Measurements from ENCODE around the gene ENO2. TPM values are rescaled to one million over a fixed set of nuclear protein-coding genes. Genes with fewer than 3 reads are reported as not detected.

ENO2 gene
- total RNA-seq, 1 donor from 2014 or later: 7.4 TPM

- peak; percentile 52 for DNase-seq
- intact Hi-C loops (cut with DNase I): loop anchor here (5.0 to 10.0 kb wide), 2 partner anchors 101 to 173 kb away; no protein-coding TSS in a partner anchor
- ATAC-seq (ENCODE audit: poor library complexity): no peak
Observed at GRCh38 chr12:6941782-6942181, 27.4 kb downstream of the ENO2 start.

- ATAC-seq (ENCODE audit: poor library complexity): no peak
- DNase-seq: peak; percentile 49
- intact Hi-C loops (cut with DNase I): loop anchor here (5.0 to 10.0 kb wide), 2 partner anchors 100 to 173 kb away; no protein-coding TSS in a partner anchor
Observed at GRCh38 chr12:6942331-6942665, 27.9 kb downstream of the ENO2 start.

- peak; percentile 68 for ATAC-seq (ENCODE audit: poor library complexity)
- intact Hi-C loops (cut with DNase I): loop anchor here (5.0 to 10.0 kb wide), 2 partner anchors 99 to 171 kb away; no protein-coding TSS in a partner anchor
- DNase-seq: peak; percentile 80
Observed at GRCh38 chr12:6943389-6943721, 29.0 kb downstream of the ENO2 start.

- intact Hi-C loops (cut with DNase I): loop anchor here (5.0 to 10.0 kb wide), 2 partner anchors 98 to 171 kb away; no protein-coding TSS in a partner anchor
- peak; percentile 86 for DNase-seq
- ATAC-seq (ENCODE audit: poor library complexity): peak; percentile 72
Observed at GRCh38 chr12:6943722-6944380, 29.5 kb downstream of the ENO2 start, which contains the start of the genes C12orf57 and RNU7-1. TSS of gene C12orf57 (plus strand) at chr12:6944022. CDS start at chr12:6944122, 100 bp downstream. TSS of gene RNU7-1 (plus strand) at chr12:6943816.

GRCh38 chr12:6944381-6945186 lies 30.2 kb downstream of the ENO2 start:
- ATAC-seq (ENCODE audit: poor library complexity) (peak; percentile 76), DNase-seq (peak; percentile 97)
- intact Hi-C loops (cut with DNase I): loop anchor here (5.0 to 10.0 kb wide), 2 partner anchors 98 to 170 kb away; no protein-coding TSS in a partner anchor

- ATAC-seq (ENCODE audit: poor library complexity): no peak
- intact Hi-C loops (cut with DNase I): loop anchor here (10.0 kb wide), 1 partner anchor 169 kb away; no protein-coding TSS in a partner anchor
Observed at GRCh38 chr12:6945613-6946012, 31.2 kb downstream of the ENO2 start.

GRCh38 chr12:6946033-6946919 lies 31.9 kb downstream of the ENO2 start:
- intact Hi-C loops (cut with DNase I): loop anchor here (10.0 kb wide), 1 partner anchor 169 kb away; no protein-coding TSS in a partner anchor
- DNase-seq (peak; percentile 74), ATAC-seq (ENCODE audit: poor library complexity) (no peak)

More at GRCh38 chr12:6945613-6946012, 31.2 kb downstream of the ENO2 start:
- no peak for DNase-seq

DNA sequence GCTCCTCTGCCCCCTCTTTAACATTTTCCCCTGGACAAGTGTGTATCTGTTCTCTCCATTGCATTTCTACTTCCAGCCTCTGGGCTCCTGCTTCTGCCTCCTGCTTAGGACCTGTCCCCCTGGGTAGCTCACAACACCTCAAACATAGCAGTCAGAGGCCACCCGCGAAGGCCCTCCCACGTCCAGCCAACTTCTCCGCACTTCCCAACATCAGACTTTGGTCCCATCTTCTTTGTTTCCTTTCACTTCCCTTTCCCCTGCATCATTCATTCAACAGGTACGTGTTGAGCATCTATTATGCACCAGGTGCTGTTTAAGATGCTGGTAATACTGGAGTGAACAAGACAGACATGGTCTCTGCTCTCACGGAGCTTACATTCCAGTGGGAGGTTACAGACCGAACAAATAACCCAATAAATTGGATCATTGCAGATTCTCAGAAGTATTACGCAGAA lies 32.6 kb downstream of the ENO2 start:
- ATAC-seq (ENCODE audit: poor library complexity): no peak
- intact Hi-C loops (cut with DNase I): loop anchor here (10.0 kb wide), 1 partner anchor 168 kb away; no protein-coding TSS in a partner anchor
- peak; percentile 29 for DNase-seq

DNA sequence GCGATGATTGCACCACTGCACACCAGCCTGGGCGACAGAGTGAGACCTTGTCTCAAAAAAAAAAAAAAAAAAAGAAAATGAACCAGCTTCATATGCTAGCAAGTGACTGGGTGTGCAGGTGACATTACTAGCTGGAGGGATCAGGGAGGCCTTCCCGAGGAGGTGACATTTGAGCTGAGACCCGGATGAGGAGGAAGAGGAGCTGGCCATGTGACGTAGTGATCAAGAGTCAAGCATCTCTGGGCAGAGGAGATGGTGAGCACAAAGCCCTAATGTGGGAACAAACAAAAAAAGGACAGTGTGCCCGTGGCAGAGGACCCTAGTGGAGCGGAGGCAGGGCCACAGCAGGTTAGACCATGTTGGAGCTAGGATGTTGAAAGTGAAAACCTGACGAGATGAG lies 33.2 kb downstream of the ENO2 start:
- intact Hi-C loops (cut with DNase I): loop anchor here (10.0 kb wide), 1 partner anchor 167 kb away; no protein-coding TSS in a partner anchor

GRCh38 chr12:6948873-6949594 lies 34.7 kb downstream of the ENO2 start:
- DNase-seq: peak; percentile 34
- intact Hi-C loops (cut with DNase I): loop anchor here (10.0 kb wide), 1 partner anchor 166 kb away; no protein-coding TSS in a partner anchor

More for the DNA sequence above, 33.2 kb downstream of the ENO2 start:
- ATAC-seq (ENCODE audit: poor library complexity) (no peak), DNase-seq (peak; percentile 18)

GRCh38 chr12:6950401-6950801 lies 36.0 kb downstream of the ENO2 start:
- ATAC-seq (ENCODE audit: poor library complexity): no peak
- DNase-seq: no peak
- intact Hi-C loops (cut with DNase I): no loop called here

More at GRCh38 chr12:6948873-6949594, 34.7 kb downstream of the ENO2 start:
- no peak for ATAC-seq (ENCODE audit: poor library complexity)

DNA sequence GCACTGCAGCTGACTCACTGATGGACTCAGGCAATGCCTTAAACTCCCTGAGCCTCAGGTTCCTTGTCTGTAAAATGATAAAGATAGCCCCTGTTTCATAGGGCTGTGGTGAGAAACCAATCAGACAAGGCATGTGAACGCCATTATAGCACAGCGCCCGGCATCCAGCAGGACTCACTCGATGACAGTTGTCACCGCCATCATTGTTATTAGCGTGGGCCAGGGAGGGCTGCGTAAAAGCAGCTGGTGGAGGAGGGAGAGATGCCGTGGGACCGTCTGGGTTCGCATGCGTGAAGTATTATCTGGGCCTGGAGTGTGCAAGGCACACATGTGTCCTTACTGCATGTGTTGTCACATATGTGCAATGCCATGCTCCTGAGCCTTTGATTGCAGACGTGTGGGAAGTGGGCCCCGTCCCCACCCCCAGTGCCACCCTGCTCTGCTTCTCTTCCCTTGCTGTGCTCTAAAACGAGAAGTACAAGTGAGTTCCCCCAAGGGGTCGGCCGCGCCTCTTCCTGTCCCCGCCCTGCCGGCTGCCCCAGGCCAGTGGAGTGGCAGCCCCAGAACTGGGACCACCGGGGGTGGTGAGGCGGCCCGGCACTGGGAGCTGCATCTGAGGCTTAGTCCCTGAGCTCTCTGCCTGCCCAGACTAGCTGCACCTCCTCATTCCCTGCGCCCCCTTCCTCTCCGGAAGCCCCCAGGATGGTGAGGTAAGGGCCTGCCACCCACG lies 36.6 kb downstream of the ENO2 start, which contains the start of gene PTPN6:
Gene PTPN6, plus strand, starts transcription at position 546 of the 730 bp plus-strand sequence. Its CDS starts 157 bp downstream, at position 703.
- DNase-seq (peak; percentile 86), ATAC-seq (ENCODE audit: poor library complexity) (peak; percentile 61)
- intact Hi-C loops (cut with DNase I): no loop called here

DNA sequence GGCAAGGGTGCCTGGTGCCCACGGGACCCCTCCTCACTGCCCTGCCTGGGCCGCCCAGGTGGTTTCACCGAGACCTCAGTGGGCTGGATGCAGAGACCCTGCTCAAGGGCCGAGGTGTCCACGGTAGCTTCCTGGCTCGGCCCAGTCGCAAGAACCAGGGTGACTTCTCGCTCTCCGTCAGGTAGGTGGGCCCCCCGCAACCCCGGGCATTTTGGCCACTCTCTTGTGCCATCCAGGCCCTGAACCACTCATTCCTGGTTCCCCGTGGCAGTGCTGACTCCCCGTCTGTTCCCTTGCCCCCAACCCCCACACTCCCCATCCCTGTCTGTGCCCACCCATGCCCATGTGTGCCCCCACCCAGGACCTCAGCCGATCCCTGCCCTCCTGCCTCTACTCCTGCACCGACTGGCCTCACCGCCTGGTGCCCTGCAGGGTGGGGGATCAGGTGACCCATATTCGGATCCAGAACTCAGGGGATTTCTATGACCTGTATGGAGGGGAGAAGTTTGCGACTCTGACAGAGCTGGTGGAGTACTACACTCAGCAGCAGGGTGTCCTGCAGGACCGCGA lies 37.3 kb downstream of the ENO2 start:
- DNase-seq: no peak

GRCh38 chr12:6952121-6952862 lies 37.9 kb downstream of the ENO2 start:
- DNase-seq (peak; percentile 26), ATAC-seq (ENCODE audit: poor library complexity) (no peak)
- intact Hi-C loops (cut with DNase I): no loop called here

More for the DNA sequence above, 37.3 kb downstream of the ENO2 start:
- intact Hi-C loops (cut with DNase I): no loop called here
- no peak for ATAC-seq (ENCODE audit: poor library complexity)

DNA sequence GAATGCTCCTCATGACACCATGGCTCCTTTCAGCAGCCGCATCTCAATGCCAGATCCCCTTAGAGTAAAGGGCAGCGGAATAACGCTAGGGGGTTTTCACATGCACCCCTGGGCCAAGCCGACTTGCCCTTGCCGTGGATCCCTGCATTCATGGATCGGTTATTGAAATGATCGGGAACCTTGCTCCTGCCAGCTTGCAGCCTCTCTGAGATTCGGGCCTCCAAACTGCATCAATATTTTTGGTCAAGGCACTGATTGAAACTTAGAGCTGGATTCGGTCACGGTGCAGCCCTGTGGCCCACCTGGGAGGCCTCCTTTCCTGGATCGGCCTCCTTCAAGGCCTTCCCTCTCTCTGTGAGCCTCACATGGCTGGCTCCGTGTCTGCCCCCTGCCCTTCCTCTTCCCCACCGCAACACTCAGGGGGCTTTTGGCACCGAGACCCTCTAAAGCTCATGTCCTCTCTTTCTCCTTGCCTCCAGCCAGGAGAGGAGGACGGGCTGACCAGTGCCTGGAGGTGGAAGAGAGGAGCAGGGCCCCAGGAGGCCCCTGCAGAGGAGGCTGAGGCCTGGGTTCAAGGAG lies 38.6 kb downstream of the ENO2 start:
- DNase-seq (peak; percentile 35), ATAC-seq (ENCODE audit: poor library complexity) (no peak)
- intact Hi-C loops (cut with DNase I): no loop called here
